NK-92 (cell line): ENCODE data around the gene IKZF1.

Experiments
- DNase-seq: peaks from one replicate; lab custom pipeline; 2025; ENCODE audit not compliant: unreplicated experiment; lab: John Stamatoyannopoulos, UW

The IKZF1 gene

DNA sequence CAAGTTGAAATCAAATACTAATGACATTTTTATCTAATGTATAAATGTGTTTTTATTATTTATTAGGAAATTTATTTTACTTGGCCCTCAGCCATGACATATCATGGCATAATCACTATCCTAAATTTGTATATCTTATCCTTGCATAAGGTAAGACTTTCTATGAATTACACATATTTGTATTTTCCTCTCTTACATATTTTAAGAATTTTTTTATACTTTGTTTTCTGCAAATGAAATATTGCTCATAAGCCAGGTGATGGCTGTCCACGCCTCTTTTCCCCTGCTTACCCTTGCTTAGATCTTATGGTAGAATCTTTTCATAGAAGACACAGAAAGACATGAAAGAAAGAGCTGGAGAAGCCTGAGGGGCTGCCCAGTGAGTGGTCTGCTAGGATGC is 48.2 kb downstream of the IKZF1 start:
- no peak for DNase-seq

- no peak for DNase-seq
Measured at GRCh38 chr7:50353201-50353600, 48.7 kb downstream of the IKZF1 start.

GRCh38 chr7:50353894-50354595 is 49.5 kb downstream of the IKZF1 start:
- DNase-seq = no peak

DNA sequence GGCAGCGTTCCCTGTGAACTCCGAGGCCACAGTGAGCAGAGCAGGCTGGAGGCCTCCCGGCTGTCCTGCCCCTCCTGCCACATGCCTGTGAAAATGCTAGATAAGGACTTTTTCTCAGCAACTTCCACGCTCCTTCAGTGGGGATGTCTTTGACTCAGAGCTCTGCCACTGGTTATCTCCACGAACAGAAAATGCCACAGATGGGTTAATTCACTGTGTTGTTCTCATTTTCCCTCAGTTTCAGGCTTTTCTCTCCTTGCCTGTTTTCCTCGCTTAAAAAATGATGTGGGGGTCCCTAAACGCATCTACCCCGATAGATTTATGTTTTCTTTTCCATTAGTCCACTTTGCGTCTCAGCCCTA is 51.3 kb downstream of the IKZF1 start:
- DNase-seq = no peak

- no peak for DNase-seq
Measured at GRCh38 chr7:50356212-50356944, 51.9 kb downstream of the IKZF1 start.

GRCh38 chr7:50356945-50357268 is 52.4 kb downstream of the IKZF1 start:
- no peak for DNase-seq

DNA sequence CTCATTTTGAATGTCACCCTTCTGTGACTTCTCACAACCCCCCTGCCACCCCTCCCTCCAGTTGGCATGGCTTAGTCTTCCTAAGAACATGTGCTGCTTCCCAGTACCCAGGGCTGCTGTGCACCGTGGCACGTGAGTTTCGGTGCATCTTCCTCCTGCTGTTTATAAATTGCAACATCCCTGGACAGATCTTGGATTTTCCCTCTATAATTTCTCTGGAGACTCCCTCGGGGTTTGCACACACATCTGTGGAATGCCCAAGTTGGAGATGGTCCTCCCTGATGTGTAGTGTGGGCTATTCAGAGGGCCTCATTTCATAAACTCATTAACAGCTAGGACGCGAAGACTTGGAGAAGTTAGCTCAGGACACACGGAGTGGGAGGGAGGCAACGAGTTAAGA is 52.9 kb downstream of the IKZF1 start:
- no peak for DNase-seq

- no peak for DNase-seq
Measured at GRCh38 chr7:50358041-50358705, 53.7 kb downstream of the IKZF1 start.

DNA sequence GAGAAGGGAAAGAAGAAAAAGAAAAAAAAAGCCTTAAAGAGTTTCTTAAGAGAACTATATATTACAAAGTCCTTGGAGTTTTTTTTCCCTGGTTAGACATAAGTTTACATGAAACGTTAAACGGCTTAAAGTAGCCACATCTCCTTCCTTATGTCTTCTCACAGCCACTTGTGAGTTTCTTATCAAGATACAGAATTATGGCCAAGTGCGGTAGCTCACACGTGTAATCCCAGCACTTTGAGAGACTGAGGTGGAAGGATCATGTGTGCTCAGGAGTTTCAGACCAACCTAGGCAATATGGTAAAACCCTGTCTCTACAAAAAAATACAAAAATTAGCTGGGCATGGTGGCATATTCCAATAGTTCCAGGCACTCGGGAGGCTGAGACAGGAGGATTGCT is 54.3 kb downstream of the IKZF1 start:
- DNase-seq = no peak

DNA sequence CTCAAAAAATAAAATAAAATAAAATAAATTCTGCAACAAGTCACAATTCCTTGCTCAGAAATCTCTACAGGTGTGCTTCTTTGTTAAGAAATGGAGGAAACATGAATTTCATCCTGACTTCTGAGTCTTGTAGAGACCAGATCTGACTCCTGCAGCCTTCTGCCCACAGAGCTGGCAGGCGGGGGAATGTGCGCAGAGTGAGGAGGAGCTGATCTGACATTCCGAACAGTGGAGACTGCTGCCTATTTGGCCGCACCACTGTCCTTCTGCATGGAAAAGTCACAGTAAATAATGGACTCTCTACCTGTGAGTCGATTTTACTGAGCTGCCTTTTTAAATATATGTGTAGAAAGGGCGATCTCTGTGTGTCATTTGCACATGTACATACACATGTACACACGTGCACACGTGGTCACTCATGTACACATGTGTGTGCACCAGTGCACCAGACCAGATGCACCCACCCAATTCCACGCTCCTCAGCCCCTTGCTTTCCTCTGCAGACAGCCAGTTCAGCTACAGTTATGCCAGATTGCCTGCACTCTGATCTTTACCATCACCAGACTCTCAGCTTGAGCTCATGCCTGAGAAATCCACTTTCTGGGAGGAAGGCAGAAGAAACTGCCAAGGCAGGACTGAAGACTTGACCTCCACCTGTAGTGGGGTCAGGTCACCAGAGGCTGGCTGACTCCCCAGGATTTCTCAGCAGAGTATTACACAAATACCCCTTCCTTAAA is 54.9 kb downstream of the IKZF1 start:
- DNase-seq = no peak

- no peak for DNase-seq
Measured at GRCh38 chr7:50359995-50360925, 55.7 kb downstream of the IKZF1 start.

GRCh38 chr7:50362142-50362541 is 57.6 kb downstream of the IKZF1 start:
- no peak for DNase-seq

- DNase-seq = no peak
Measured at GRCh38 chr7:50362712-50363282, 58.3 kb downstream of the IKZF1 start.

GRCh38 chr7:50363327-50364060 is 59.0 kb downstream of the IKZF1 start:
- no peak for DNase-seq

DNA sequence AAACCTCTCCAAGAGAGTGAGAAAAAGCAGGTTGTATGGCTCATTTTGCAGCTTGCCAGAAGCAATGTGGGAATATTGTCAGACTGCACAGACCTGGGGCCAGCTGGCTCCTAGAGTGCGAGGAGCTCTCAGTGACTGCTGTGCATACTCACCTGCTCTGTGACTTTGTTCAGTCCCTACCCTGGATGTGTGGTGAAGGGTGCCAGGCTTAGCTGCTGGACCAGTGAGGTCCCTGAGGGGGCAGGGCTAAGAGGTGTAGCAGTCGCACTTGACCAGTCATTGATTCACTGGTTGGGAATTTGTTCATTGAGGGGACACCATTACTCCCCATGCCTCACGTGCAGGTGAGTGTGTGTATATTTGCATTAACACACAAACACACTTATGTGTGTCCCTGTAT is 60.1 kb downstream of the IKZF1 start:
- DNase-seq = no peak

GRCh38 chr7:50366311-50366710 is 61.8 kb downstream of the IKZF1 start:
- DNase-seq = no peak

- DNase-seq = no peak
Measured at GRCh38 chr7:50367100-50367499, 62.6 kb downstream of the IKZF1 start.

DNA sequence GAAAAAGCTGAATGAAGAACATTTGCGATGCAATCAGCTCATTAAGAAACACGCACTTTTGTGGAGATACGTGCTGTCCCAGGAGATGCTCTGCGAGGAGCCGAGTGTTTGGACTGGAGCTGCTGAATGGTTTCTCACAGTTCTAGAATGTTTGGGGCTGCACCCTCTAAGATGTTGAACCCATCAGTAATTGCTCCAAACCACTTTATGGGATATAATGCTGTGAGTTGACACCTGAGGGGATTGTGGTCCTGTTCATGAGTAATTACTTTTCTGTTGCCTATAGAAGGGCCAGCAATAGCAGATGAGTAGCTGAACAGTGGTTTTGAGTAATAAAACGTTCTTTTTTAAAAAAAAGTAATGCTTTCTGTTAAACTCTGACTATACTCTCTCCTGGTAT is 63.1 kb downstream of the IKZF1 start:
- DNase-seq = no peak

DNA sequence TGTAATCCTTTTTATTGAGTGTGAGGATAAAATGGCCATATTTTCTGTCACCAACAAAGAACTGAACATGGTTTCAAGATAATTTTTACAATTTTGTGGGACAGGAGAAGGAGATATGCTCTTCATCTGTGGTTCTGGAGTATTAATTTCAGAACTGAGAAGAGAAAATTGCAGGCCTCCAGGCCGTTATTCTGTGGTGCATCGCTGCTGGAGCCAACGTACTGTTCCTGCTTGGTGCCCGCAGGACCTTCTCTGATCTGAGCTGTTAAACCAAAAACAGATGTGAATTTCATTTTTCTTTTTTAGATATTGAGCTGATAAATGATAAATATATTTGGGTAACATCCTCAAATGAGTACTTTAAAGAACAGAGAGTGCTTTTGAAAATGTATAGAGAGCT is 63.9 kb downstream of the IKZF1 start:
- DNase-seq = no peak
